Coronary artery (tissue), 2 donors: ENCODE results near the gene CADM4.

Experiments used
- DNase-seq: peaks from one replicate; pipeline ENCODE4 v3.0.0-alpha.2; 2017; ENCODE audit warnings: low spot score
- H3K27ac ChIP-seq, 2 donors: fragments of 200-600 bp; sonication (generic); one replicate each; pipeline ENCODE4 v1.5.1; 2016 to 2019
- H3K4me3 ChIP-seq: fragments of 200-600 bp; sonication (generic); 2 replicates; pipeline ENCODE4 v1.5.1; 2016; ENCODE audit warnings: mild to moderate bottlenecking, moderate library complexity
- TF ChIP-seq, protein P1 (sequence below): fragments of 200-600 bp; sonication (generic); IDR thresholded peaks from one replicate; pipeline ENCODE4 v1.5.1; 2019; ENCODE audit warnings: antibody characterized with exemption

The CADM4 gene

DNA sequence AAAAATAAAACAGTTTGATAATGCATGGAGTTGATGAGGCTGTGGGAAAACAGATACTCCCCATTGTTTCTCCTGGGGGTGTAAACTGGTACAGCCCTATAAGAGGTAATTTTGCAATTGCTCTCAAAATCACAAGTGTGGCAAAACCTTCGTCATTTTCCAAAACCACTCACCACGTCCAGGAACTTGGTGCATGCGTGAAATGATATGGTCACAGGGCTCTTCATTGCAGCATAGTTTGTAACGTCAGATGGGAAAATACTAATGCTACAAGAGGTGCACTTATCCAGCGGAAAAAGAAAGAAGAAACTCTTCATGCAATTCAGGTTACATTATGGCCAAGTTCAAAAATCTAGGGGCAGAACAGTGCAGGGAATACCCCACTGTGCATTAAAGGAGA is 42.2 kb upstream of the CADM4 start:
- no peak for DNase-seq
- TF ChIP-seq, protein P1, sequence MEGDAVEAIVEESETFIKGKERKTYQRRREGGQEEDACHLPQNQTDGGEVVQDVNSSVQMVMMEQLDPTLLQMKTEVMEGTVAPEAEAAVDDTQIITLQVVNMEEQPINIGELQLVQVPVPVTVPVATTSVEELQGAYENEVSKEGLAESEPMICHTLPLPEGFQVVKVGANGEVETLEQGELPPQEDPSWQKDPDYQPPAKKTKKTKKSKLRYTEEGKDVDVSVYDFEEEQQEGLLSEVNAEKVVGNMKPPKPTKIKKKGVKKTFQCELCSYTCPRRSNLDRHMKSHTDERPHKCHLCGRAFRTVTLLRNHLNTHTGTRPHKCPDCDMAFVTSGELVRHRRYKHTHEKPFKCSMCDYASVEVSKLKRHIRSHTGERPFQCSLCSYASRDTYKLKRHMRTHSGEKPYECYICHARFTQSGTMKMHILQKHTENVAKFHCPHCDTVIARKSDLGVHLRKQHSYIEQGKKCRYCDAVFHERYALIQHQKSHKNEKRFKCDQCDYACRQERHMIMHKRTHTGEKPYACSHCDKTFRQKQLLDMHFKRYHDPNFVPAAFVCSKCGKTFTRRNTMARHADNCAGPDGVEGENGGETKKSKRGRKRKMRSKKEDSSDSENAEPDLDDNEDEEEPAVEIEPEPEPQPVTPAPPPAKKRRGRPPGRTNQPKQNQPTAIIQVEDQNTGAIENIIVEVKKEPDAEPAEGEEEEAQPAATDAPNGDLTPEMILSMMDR: no peak

GRCh38 chr19:43678512-43679261 is 39.0 kb upstream of the CADM4 start:
- Histone ChIP-seq H3K4me3 (no peak overlapping the region), H3K27ac (no peak overlapping the region)
- DNase-seq: no peak
- TF ChIP-seq, protein P1: no peak

More for the DNA sequence above, 42.2 kb upstream of the CADM4 start:
- H3K27ac ChIP-seq: no peak overlapping the region
- H3K4me3 ChIP-seq: no peak overlapping the region

- no peak for DNase-seq
- H3K4me3 ChIP-seq: no peak overlapping the region
- no peak overlapping the region for H3K27ac ChIP-seq
- TF ChIP-seq, protein P1: no peak
These were observed 36.3 kb upstream of the CADM4 start for GRCh38 chr19:43675906-43676305.

GRCh38 chr19:43675269-43675879 is 35.7 kb upstream of the CADM4 start:
- no peak overlapping the region for H3K4me3 ChIP-seq
- no peak overlapping the region for H3K27ac ChIP-seq
- TF ChIP-seq, protein P1: no peak
- no peak for DNase-seq

- H3K27ac ChIP-seq: peak overlapping the region in 1 of 2 donors; percentile 67
- no peak overlapping the region for H3K4me3 ChIP-seq
- TF ChIP-seq, protein P1: no peak
- no peak for DNase-seq
These were observed 34.9 kb upstream of the CADM4 start for GRCh38 chr19:43674596-43674995.

DNA sequence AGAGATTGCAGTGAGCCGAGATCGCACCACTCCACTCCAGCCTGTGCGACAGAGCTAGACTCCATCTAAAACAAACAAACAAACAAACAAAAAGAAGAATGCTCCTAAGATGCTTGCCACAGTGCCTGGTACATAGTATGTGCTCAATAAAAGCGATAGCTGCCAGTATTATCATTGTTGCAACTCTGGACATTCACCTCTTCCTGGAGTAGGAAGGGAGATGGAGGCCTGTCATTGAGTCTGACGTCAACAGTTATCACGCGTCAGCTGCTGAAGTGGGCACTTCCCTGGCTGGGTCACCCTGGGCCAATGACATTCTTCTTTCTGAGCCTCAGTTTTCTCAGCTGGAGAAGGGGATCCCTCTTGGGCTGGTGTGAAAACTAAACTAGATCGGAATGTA is 34.5 kb upstream of the CADM4 start:
- TF ChIP-seq, protein P1: no peak
- H3K4me3 ChIP-seq: no peak overlapping the region
- H3K27ac ChIP-seq: peak overlapping the region in 1 of 2 donors; percentile 67
- DNase-seq: no peak

- TF ChIP-seq, protein P1: no peak
- no peak overlapping the region for H3K4me3 ChIP-seq
- DNase-seq: no peak
- H3K27ac ChIP-seq: peak overlapping the region in 1 of 2 donors; percentile 67
These were observed 34.0 kb upstream of the CADM4 start for GRCh38 chr19:43673637-43674036.
